Hepatocyte (in vitro differentiated cells): ENCODE measurements around the gene ZNF143. TPM values are rescaled to one million over a fixed set of nuclear protein-coding genes. Genes with fewer than 3 reads are reported as not detected.
"Not testable (repeated sequence)": the region's sequence is repeated elsewhere in the genome, so short reads cannot be mapped to it uniquely, and the experiment has no call there.

Experiments used
- DNase-seq: peaks from one replicate; pipeline ENCODE4 v3.0.0-alpha.2; 2016; ENCODE audit warnings: low spot score
- H2AFZ ChIP-seq: fragments of 200-600 bp; sonication (generic); 2 replicates; pipeline ENCODE4 v1.6.0; 2016; ENCODE audit warnings: antibody characterized with exemption, mild to moderate bottlenecking
- H3K27ac ChIP-seq: fragments of 200-600 bp; sonication (generic); 2 replicates; pipeline ENCODE4 v1.5.1; 2016; ENCODE audit warnings: mild to moderate bottlenecking
- H3K27me3 ChIP-seq: fragments of 200-600 bp; sonication (generic); 2 replicates; pipeline ENCODE4 v1.6.1; 2016
- H3K36me3 ChIP-seq: fragments of 200-600 bp; sonication (generic); replicated peaks from 2 replicates; pipeline ENCODE4 v1.5.1; 2016; ENCODE audit warnings: low read depth; ENCODE audit not compliant: insufficient read depth
- H3K4me1 ChIP-seq: fragments of 200-600 bp; sonication (generic); 2 replicates; pipeline ENCODE4 v1.5.1; 2016; ENCODE audit warnings: mild to moderate bottlenecking, moderate library complexity; ENCODE audit not compliant: insufficient read depth
- H3K4me2 ChIP-seq: fragments of 200-600 bp; sonication (generic); 2 replicates; pipeline ENCODE4 v1.6.0; 2016
- H3K4me3 ChIP-seq: fragments of 200-600 bp; sonication (generic); 2 replicates; pipeline ENCODE4 v1.5.1; 2016; ENCODE audit warnings: mild to moderate bottlenecking
- H3K79me2 ChIP-seq: fragments of 200-600 bp; sonication (generic); 2 replicates; pipeline ENCODE4 v1.6.0; 2017; ENCODE audit warnings: mild to moderate bottlenecking
- H3K9me2 ChIP-seq: fragments of 200-600 bp; sonication (generic); replicated peaks from 2 replicates; pipeline ENCODE4 v1.6.0; 2017; ENCODE audit warnings: mild to moderate bottlenecking; ENCODE audit not compliant: insufficient read depth
- H3K9me3 ChIP-seq: fragments of 200-600 bp; sonication (generic); 2 replicates; pipeline ENCODE4 v1.5.1; 2016; ENCODE audit warnings: low read depth, mild to moderate bottlenecking
- H4K20me1 ChIP-seq: fragments of 200-600 bp; sonication (generic); 2 replicates; pipeline ENCODE4 v1.6.0; 2016; ENCODE audit warnings: mild to moderate bottlenecking; ENCODE audit not compliant: insufficient read depth, poor library complexity, severe bottlenecking
- CTCF ChIP-seq: fragments of 200-600 bp; sonication (generic); IDR thresholded peaks from 2 replicates; pipeline ENCODE4 v1.5.1; 2016; ENCODE audit warnings: antibody characterized with exemption, mild to moderate bottlenecking; ENCODE audit not compliant: poor library complexity
- EZH2 ChIP-seq: fragments of 200-600 bp; sonication (generic); IDR thresholded peaks from 2 replicates; pipeline ENCODE4 v1.6.1; 2016; ENCODE audit warnings: antibody characterized with exemption, mild to moderate bottlenecking, borderline replicate concordance
- EZH2phosphoT487 ChIP-seq: fragments of 200-600 bp; sonication (generic); IDR thresholded peaks from one replicate; pipeline ENCODE4 v1.6.1; 2018; ENCODE audit warnings: antibody characterized with exemption, mild to moderate bottlenecking, low read depth, moderate library complexity; ENCODE audit not compliant: unreplicated experiment, severe bottlenecking
- WGBS: methylation state at CpG from one replicate; pipeline ENCODE4 v1.1.6; 2016; ENCODE audit warnings: low lambda C conversion rate; ENCODE audit errors: missing lambda C conversion rate; 5-methylcytosine and 5-hydroxymethylcytosine counted together
- polyA plus RNA-seq: library from polyadenylated mRNA; unstranded; fragments of >200 nt; fragmentation: Nextera tagmentation; extraction: Ambion mirVana; gene quantifications from 2 replicates; pipeline ENCODE4 v1.2.1, GENCODE V29; 2016
- total RNA-seq: library from RNA; depleted of rRNA; stranded (reverse); fragments of >200 nt; gene quantifications from 2 replicates; pipeline ENCODE4 v1.2.3, GENCODE V29; 2014

Gene ZNF143
- total and polyA plus RNA-seq, 2 experiments from 2014 or later = 20.9 to 36.1 TPM

DNA sequence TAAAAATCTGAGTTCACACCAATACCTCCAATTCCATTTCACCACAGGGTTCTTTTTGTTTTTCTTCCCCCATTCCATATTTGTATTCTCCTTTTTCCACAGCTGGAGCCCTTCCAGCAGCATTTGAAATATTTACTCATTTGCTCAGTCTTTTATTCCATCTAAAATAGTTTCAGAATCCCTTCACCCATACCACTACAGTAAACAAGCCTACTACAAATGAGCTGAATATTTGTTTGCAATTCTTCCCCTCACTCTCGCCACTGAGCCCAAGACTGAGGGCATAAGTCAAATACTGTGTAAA is 46.4 kb downstream of the ZNF143 start:
- Histone ChIP-seq H3K9me3 (no peaks in the 10 kb centered on the region), H3K9me2 (no peaks in the 10 kb centered on the region), H3K79me2 (no peaks in the 10 kb centered on the region), H2AFZ (no peak overlapping the region), H3K36me3 (no peaks in the 10 kb centered on the region), H4K20me1 (no peaks in the 10 kb centered on the region), H3K4me3 (no peak overlapping the region), H3K4me2 (no peak overlapping the region), H3K27ac (no peak overlapping the region), H3K27me3 (no peaks in the 10 kb centered on the region), H3K4me1 (peaks cover 21% of the 10 kb centered on the region)
- WGBS = 88% methylated on average over 1 of the region's 1 CpG
- no peak for DNase-seq
- no peak for TF ChIP-seq EZH2phosphoT487

GRCh38 chr11:9509041-9509440 is 48.2 kb downstream of the ZNF143 start:
- H3K79me2 ChIP-seq = no peaks in the 10 kb centered on the region
- H3K9me2 ChIP-seq = no peaks in the 10 kb centered on the region
- H3K4me3 ChIP-seq = no peak overlapping the region
- H3K4me1 ChIP-seq = peaks cover 24% of the 10 kb centered on the region
- TF ChIP-seq EZH2 = no peak
- no peak for TF ChIP-seq EZH2phosphoT487
- no peak for TF ChIP-seq CTCF
- 78% methylated on average over 2 of the region's 2 CpGs for WGBS
- H3K36me3 ChIP-seq = no peaks in the 10 kb centered on the region
- no peaks in the 10 kb centered on the region for H3K27me3 ChIP-seq
- H3K9me3 ChIP-seq = no peaks in the 10 kb centered on the region
- no peak overlapping the region for H3K4me2 ChIP-seq
- H2AFZ ChIP-seq = no peak overlapping the region
- peak overlapping the region; percentile 87 for H3K27ac ChIP-seq
- no peak for DNase-seq
- no peaks in the 10 kb centered on the region for H4K20me1 ChIP-seq

- Histone ChIP-seq H3K27me3 (no peaks in the 10 kb centered on the region), H3K4me3 (no peak overlapping the region), H4K20me1 (no peaks in the 10 kb centered on the region), H3K9me3 (no peaks in the 10 kb centered on the region), H2AFZ (no peak overlapping the region), H3K27ac (peak overlapping the region; percentile 11), H3K9me2 (no peaks in the 10 kb centered on the region), H3K4me2 (no peak overlapping the region), H3K36me3 (no peaks in the 10 kb centered on the region), H3K79me2 (no peaks in the 10 kb centered on the region), H3K4me1 (peaks cover 24% of the 10 kb centered on the region)
- no peak for DNase-seq
- TF ChIP-seq EZH2phosphoT487 (no peak), CTCF (no peak), EZH2 (no peak)
- WGBS = 79% methylated on average over 5 of the region's 5 CpGs
These were observed 51.7 kb downstream of the ZNF143 start for GRCh38 chr11:9512370-9513019.

DNA sequence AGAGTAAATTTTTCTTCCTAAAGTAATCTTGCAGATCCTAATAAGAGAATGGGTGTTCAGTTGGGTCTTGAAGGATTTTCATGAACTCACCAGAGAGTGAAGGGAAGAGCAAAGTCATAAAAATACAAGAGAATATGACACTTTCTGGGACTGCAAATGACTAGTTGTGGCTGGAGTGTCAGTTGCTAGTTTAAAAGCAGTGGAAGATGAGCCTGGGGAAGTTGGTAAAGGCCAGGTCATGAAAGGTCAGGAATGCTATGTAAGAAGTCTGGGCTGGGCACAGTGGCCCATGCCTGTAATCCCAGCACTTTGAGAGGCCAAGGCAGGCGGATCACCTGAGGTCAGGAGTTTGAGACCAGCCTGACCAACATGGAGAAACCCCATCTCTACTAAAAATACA is 53.8 kb downstream of the ZNF143 start:
- not testable (repeated sequence) for H3K79me2 ChIP-seq, DNase-seq, H3K9me2 ChIP-seq, H4K20me1 ChIP-seq, H3K27me3 ChIP-seq, H3K36me3 ChIP-seq, H3K4me2 ChIP-seq, H3K27ac ChIP-seq, H3K4me3 ChIP-seq, H3K9me3 ChIP-seq, H2AFZ ChIP-seq
- H3K4me1 ChIP-seq = peaks cover 14% of the 10 kb centered on the region
- 90% methylated on average over 1 of the region's 1 CpG for WGBS
